PC-3 (cell line): ENCODE results near the gene TCEAL9. TPM values are rescaled to one million over a fixed set of nuclear protein-coding genes. Genes with fewer than 3 reads are reported as not detected.

Source experiments
- ATAC-seq: fragments of 200-7000 bp; cut with Tn5 transposase; 2 replicates; pipeline ENCODE4 v1.9.1; 2020; ENCODE audit warnings: mild to moderate bottlenecking, moderate library complexity
- BruUV-seq: library from RNA; stranded (reverse); fragments of 400-500 nt; replicated peaks from 2 replicates; lab custom pipeline; 2021; lab: Mats Ljungman, UMichigan
- CTCF ChIA-PET: fragments of 300-600 bp; sonication (Branson Sonifier 250); formaldehyde crosslinking; loops from one replicate; lab custom pipeline; 2022; ENCODE audit warnings: antibody characterized with exemption; lab: Charles Lee
- POLR2A ChIA-PET: fragments of 300-600 bp; sonication (Branson Sonifier 250); formaldehyde crosslinking; loops from one replicate; lab custom pipeline; 2022; ENCODE audit warnings: antibody characterized with exemption; ENCODE audit not compliant: unreplicated experiment; lab: Charles Lee
- DNase-seq: peaks from one replicate; pipeline ENCODE4 v3.0.0-alpha.2; 2015
- H2AFZ ChIP-seq: fragments of 300-600 bp; sonication (generic); 2 replicates; pipeline ENCODE4 v1.6.0; 2016; ENCODE audit warnings: antibody characterized with exemption, low read length
- H3F3A ChIP-seq: fragments of 300-600 bp; sonication (generic); one replicate; pipeline ENCODE4 v1.6.0; 2017; ENCODE audit warnings: antibody characterized with exemption, low read length, control low read depth, mild to moderate bottlenecking; ENCODE audit not compliant: unreplicated experiment
- H3K27ac ChIP-seq: fragments of 300-600 bp; sonication (generic); 2 replicates; pipeline ENCODE4 v1.5.1; 2016; ENCODE audit warnings: mild to moderate bottlenecking, low read length
- H3K27me3 ChIP-seq: fragments of 300-600 bp; sonication (generic); 2 replicates; pipeline ENCODE4 v1.6.1; 2016; ENCODE audit warnings: low read length, mixed read lengths
- H3K36me3 ChIP-seq: fragments of 300-600 bp; sonication (generic); 2 replicates; pipeline ENCODE4 v1.6.1; 2016; ENCODE audit warnings: low read depth, mixed run types, low read length, mixed read lengths
- H3K4me1 ChIP-seq: fragments of 300-600 bp; sonication (generic); 2 replicates; pipeline ENCODE4 v1.5.1; 2016; ENCODE audit warnings: low read length; ENCODE audit not compliant: insufficient read depth
- H3K4me2 ChIP-seq: fragments of 300-600 bp; sonication (generic); 2 replicates; pipeline ENCODE4 v1.6.0; 2016; ENCODE audit warnings: low read length
- H3K4me3 ChIP-seq: fragments of 300-600 bp; sonication (generic); 2 replicates; pipeline ENCODE4 v1.5.1; 2016; ENCODE audit warnings: mild to moderate bottlenecking, low read length, mixed read lengths
- H3K79me2 ChIP-seq: fragments of 300-600 bp; sonication (generic); 2 replicates; pipeline ENCODE4 v1.6.1; 2017; ENCODE audit warnings: low read length, mixed read lengths
- H3K9ac ChIP-seq: fragments of 300-600 bp; sonication (generic); 2 replicates; pipeline ENCODE4 v1.6.0; 2016; ENCODE audit warnings: mild to moderate bottlenecking, low read length
- H3K9me2 ChIP-seq: fragments of 300-600 bp; sonication (generic); replicated peaks from 2 replicates; pipeline ENCODE4 v1.6.1; 2016; ENCODE audit warnings: mixed run types, low read length, mixed read lengths
- H3K9me3 ChIP-seq: fragments of 300-600 bp; sonication (generic); 2 replicates; pipeline ENCODE4 v1.6.1; 2016; ENCODE audit warnings: low read length, mixed read lengths
- H4K20me1 ChIP-seq: fragments of 300-600 bp; sonication (generic); 2 replicates; pipeline ENCODE4 v1.6.1; 2016; ENCODE audit warnings: low read length, mixed read lengths
- CTCF ChIP-seq: fragments of 300-600 bp; sonication (generic); conservative IDR thresholded peaks from 2 replicates; pipeline ENCODE4 v1.5.1; 2017; ENCODE audit warnings: antibody characterized with exemption, low read depth, mild to moderate bottlenecking, low read length
- EZH2 ChIP-seq: fragments of 300-600 bp; sonication (generic); IDR thresholded peaks from one replicate; pipeline ENCODE4 v1.6.1; 2017; ENCODE audit warnings: antibody characterized with exemption, mild to moderate bottlenecking, low read length; ENCODE audit not compliant: unreplicated experiment
- EZH2phosphoT487 ChIP-seq: fragments of 300-600 bp; sonication (generic); IDR thresholded peaks from 2 replicates; pipeline ENCODE4 v1.6.1; 2018; ENCODE audit warnings: mild to moderate bottlenecking, antibody characterized with exemption, low read length, borderline replicate concordance
- intact Hi-C: fragments of 100-400 bp; cut with micrococcal nuclease; formaldehyde crosslinking; loops from 2 replicates; pipeline ENCODE4 v1.9.0; 2023
- total RNA-seq: library from RNA; depleted of rRNA; stranded (reverse); fragments of >200 nt; gene quantifications from 2 replicates; pipeline ENCODE4 v1.2.3, GENCODE V29; 2014

TCEAL9 gene
- total RNA-seq, 1 experiment from 2014 or later, result 23.0 TPM

DNA sequence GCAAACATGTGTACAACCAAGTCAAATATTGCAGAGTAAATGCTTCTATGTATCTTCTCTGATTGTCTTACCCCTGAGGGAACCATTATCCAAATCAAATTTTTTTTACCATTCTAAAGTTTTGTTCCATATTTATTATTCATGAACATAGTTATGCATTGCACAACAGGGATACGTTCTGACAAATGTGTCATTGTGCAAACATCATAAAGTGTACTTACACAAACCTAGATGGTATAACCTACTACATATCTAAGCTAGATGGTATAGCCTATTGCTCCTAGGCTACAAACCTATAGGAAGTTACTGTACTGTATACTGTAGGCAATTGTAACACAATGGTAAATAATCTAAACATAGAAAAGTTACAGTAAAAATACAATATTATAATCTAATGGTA is 43.4 kb downstream of the TCEAL9 start:
- Histone ChIP-seq H4K20me1 (no peaks in the 10 kb centered on the region), H3K27me3 (no peaks in the 10 kb centered on the region), H3K36me3 (no peaks in the 10 kb centered on the region), H3K27ac (no peak overlapping the region), H2AFZ (no peak overlapping the region), H3F3A (no peaks in the 10 kb centered on the region), H3K9me2 (no peaks in the 10 kb centered on the region), H3K4me2 (no peak overlapping the region), H3K9ac (no peak overlapping the region), H3K9me3 (no peaks in the 10 kb centered on the region), H3K4me3 (no peak overlapping the region), H3K4me1 (peaks cover 27% of the 10 kb centered on the region), H3K79me2 (no peaks in the 10 kb centered on the region)
- peak; percentile 78 for DNase-seq
- peak; percentile 71 for ATAC-seq
- POLR2A ChIA-PET, result no interaction called here
- BruUV-seq, result no TSS peak
- intact Hi-C loops, result loop anchor here (5.0 kb wide), 1 partner anchor 63 kb away; no protein-coding TSS in a partner anchor
- CTCF ChIA-PET, result no interaction called here
- no peak for TF ChIP-seq EZH2
- no peak for TF ChIP-seq CTCF
- TF ChIP-seq EZH2phosphoT487, result no peak

DNA sequence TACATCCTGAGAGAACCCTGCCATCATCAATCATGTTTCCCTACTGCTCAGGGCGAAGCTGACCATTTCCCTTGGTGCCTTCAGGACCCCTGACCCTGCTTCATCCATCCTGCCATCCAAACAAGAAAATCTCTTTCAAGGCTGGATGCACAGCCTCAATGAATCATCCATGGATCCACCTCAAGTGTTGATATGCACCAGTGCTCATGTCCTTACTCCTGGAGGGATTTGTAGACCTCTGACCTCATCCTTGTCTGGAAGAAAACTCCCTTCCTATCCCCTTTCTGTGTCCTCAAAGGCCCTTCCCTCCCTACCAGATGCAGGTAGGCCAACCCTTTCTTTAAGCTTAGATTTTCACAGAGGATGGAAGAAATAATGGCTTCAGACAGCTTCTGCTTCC is 44.6 kb downstream of the TCEAL9 start:
- H3K9me2 ChIP-seq, result no peaks in the 10 kb centered on the region
- no peak overlapping the region for H3K9ac ChIP-seq
- no peak for ATAC-seq
- POLR2A ChIA-PET, result no interaction called here
- intact Hi-C loops, result no loop called here
- no peaks in the 10 kb centered on the region for H3K27me3 ChIP-seq
- no peak overlapping the region for H3K4me3 ChIP-seq
- no peaks in the 10 kb centered on the region for H3F3A ChIP-seq
- no peaks in the 10 kb centered on the region for H3K79me2 ChIP-seq
- H3K9me3 ChIP-seq, result no peaks in the 10 kb centered on the region
- H4K20me1 ChIP-seq, result no peaks in the 10 kb centered on the region
- no peak overlapping the region for H3K4me2 ChIP-seq
- no peak for DNase-seq
- no peaks in the 10 kb centered on the region for H3K36me3 ChIP-seq
- H3K4me1 ChIP-seq, result peaks cover 31% of the 10 kb centered on the region
- TF ChIP-seq EZH2 (no peak), EZH2phosphoT487 (no peak)
- no TSS peak for BruUV-seq
- CTCF ChIA-PET, result no interaction called here
- H2AFZ ChIP-seq, result no peak overlapping the region
- no peak overlapping the region for H3K27ac ChIP-seq

- Histone ChIP-seq H3K27me3 (no peaks in the 10 kb centered on the region), H3K4me3 (peak overlapping the region; percentile 66), H3K9me3 (no peaks in the 10 kb centered on the region), H3K4me1 (peaks cover 14% of the 10 kb centered on the region), H4K20me1 (no peaks in the 10 kb centered on the region), H2AFZ (peak overlapping the region; percentile 93), H3K27ac (no peak overlapping the region), H3K9ac (peak overlapping the region; percentile 27; the same call in 1 of the 2 replicates), H3K4me2 (peak overlapping the region; percentile 80), H3K9me2 (no peaks in the 10 kb centered on the region), H3K36me3 (no peaks in the 10 kb centered on the region), H3K79me2 (no peaks in the 10 kb centered on the region), H3F3A (no peaks in the 10 kb centered on the region)
- CTCF ChIA-PET, result no interaction called here
- no TSS peak for BruUV-seq
- intact Hi-C loops, result no loop called here
- ATAC-seq (peak; percentile 50), DNase-seq (peak; percentile 60)
- POLR2A ChIA-PET, result interaction anchor here (0.6 kb wide), 1 partner anchor 30 kb away, joined by 3 read pairs; no protein-coding TSS in a partner anchor
- TF ChIP-seq EZH2 (no peak), CTCF (no peak), EZH2phosphoT487 (no peak)
Observed at GRCh38 chrX:103404231-103405008, 48.1 kb downstream of the TCEAL9 start.
